Measurements from ENCODE around the gene TMEM44. TPM values are rescaled to one million over a fixed set of nuclear protein-coding genes. Genes with fewer than 3 reads are reported as not detected.

The TMEM44 gene
- total and polyA plus RNA-seq, 2 donors (not counting 1 experiment from before 2014, with no cell fraction given): 11.0 to 14.9 TPM

GRCh38 chr3:194609601-194610000, 23.6 kb downstream of the TMEM44 start:
- Histone ChIP-seq H3K9ac (ENCODE audit: insufficient read depth, low read length) (no peak overlapping the region), H2AFZ (ENCODE audit: low read length) (no peak overlapping the region), H3K4me1 (ENCODE audit: control insufficient read depth, extremely low read depth, insufficient read depth, low read length) (no peaks in the 10 kb centered on the region), H3K27ac (ENCODE audit: insufficient read depth, low read length) (no peak overlapping the region), H4K20me1 (ENCODE audit: control insufficient read depth, extremely low read depth, insufficient read depth, low read length) (no peaks in the 10 kb centered on the region), H3K4me2 (ENCODE audit: extremely low read depth, insufficient read depth, low read length) (no peak overlapping the region), H3K9me3 (ENCODE audit: control insufficient read depth, insufficient read depth, low read depth, low read length) (no peaks in the 10 kb centered on the region), H3K36me3 (ENCODE audit: control insufficient read depth, insufficient read depth, low read length) (peaks cover 1% of the 10 kb centered on the region), H3K79me2 (ENCODE audit: control insufficient read depth, insufficient read depth, low read length) (no peaks in the 10 kb centered on the region), H3K27me3 (ENCODE audit: control insufficient read depth, insufficient read depth, low read length) (no peaks in the 10 kb centered on the region), H3K4me3 (replicated peaks in 1 of 4; ENCODE audit: control extremely low read depth in 1 of 4, insufficient read depth in 1 of 4, low read depth in 3 of 4, low read length in 4 of 4) (no peak overlapping the region)
- DNase-seq (ENCODE audit: low read depth in 2 of 2): no peak
- TF ChIP-seq EZH2 (IDR thresholded peaks at IDR 0.05; ENCODE audit: low read length, missing control alignments) (no peak), CTCF (conservative IDR thresholded peaks at IDR 0.05 in 1 of 2, IDR thresholded peaks at IDR 0.05 in 1 of 2; ENCODE audit: low read depth in 1 of 2, low read length in 2 of 2) (no peak)

- no peak overlapping the region for H3K4me3 ChIP-seq (replicated peaks in 1 of 4; ENCODE audit: control extremely low read depth in 1 of 4, insufficient read depth in 1 of 4, low read depth in 3 of 4, low read length in 4 of 4)
- no peaks in the 10 kb centered on the region for H3K27me3 ChIP-seq (ENCODE audit: control insufficient read depth, insufficient read depth, low read length)
- H3K36me3 ChIP-seq (ENCODE audit: control insufficient read depth, insufficient read depth, low read length): peaks cover 6% of the 10 kb centered on the region
- DNase-seq (ENCODE audit: low read depth in 2 of 2): no peak
- no peak overlapping the region for H3K27ac ChIP-seq (ENCODE audit: insufficient read depth, low read length)
- H3K9me3 ChIP-seq (ENCODE audit: control insufficient read depth, insufficient read depth, low read depth, low read length): no peaks in the 10 kb centered on the region
- TF ChIP-seq CTCF (conservative IDR thresholded peaks at IDR 0.05 in 1 of 2, IDR thresholded peaks at IDR 0.05 in 1 of 2; ENCODE audit: low read depth in 1 of 2, low read length in 2 of 2) (no peak), EZH2 (IDR thresholded peaks at IDR 0.05; ENCODE audit: low read length, missing control alignments) (no peak)
- H3K9ac ChIP-seq (ENCODE audit: insufficient read depth, low read length): no peak overlapping the region
- no peaks in the 10 kb centered on the region for H4K20me1 ChIP-seq (ENCODE audit: control insufficient read depth, extremely low read depth, insufficient read depth, low read length)
- no peak overlapping the region for H3K4me2 ChIP-seq (ENCODE audit: extremely low read depth, insufficient read depth, low read length)
- no peaks in the 10 kb centered on the region for H3K79me2 ChIP-seq (ENCODE audit: control insufficient read depth, insufficient read depth, low read length)
- no peak overlapping the region for H2AFZ ChIP-seq (ENCODE audit: low read length)
- H3K4me1 ChIP-seq (ENCODE audit: control insufficient read depth, extremely low read depth, insufficient read depth, low read length): no peaks in the 10 kb centered on the region
Measured at GRCh38 chr3:194608981-194609380, 24.2 kb downstream of the TMEM44 start.

- Histone ChIP-seq H3K79me2 (ENCODE audit: control insufficient read depth, insufficient read depth, low read length) (no peaks in the 10 kb centered on the region), H3K9ac (ENCODE audit: insufficient read depth, low read length) (no peak overlapping the region), H4K20me1 (ENCODE audit: control insufficient read depth, extremely low read depth, insufficient read depth, low read length) (no peaks in the 10 kb centered on the region), H3K27me3 (ENCODE audit: control insufficient read depth, insufficient read depth, low read length) (no peaks in the 10 kb centered on the region), H3K36me3 (ENCODE audit: control insufficient read depth, insufficient read depth, low read length) (peaks cover 7% of the 10 kb centered on the region), H3K27ac (ENCODE audit: insufficient read depth, low read length) (no peak overlapping the region), H3K4me2 (ENCODE audit: extremely low read depth, insufficient read depth, low read length) (no peak overlapping the region), H3K4me3 (replicated peaks in 1 of 4; ENCODE audit: control extremely low read depth in 1 of 4, insufficient read depth in 1 of 4, low read depth in 3 of 4, low read length in 4 of 4) (no peak overlapping the region), H2AFZ (ENCODE audit: low read length) (no peak overlapping the region), H3K9me3 (ENCODE audit: control insufficient read depth, insufficient read depth, low read depth, low read length) (no peaks in the 10 kb centered on the region), H3K4me1 (ENCODE audit: control insufficient read depth, extremely low read depth, insufficient read depth, low read length) (no peaks in the 10 kb centered on the region)
- TF ChIP-seq EZH2 (IDR thresholded peaks at IDR 0.05; ENCODE audit: low read length, missing control alignments) (no peak), CTCF (conservative IDR thresholded peaks at IDR 0.05 in 1 of 2, IDR thresholded peaks at IDR 0.05 in 1 of 2; ENCODE audit: low read depth in 1 of 2, low read length in 2 of 2) (no peak)
- DNase-seq (ENCODE audit: low read depth in 2 of 2): no peak
Measured at GRCh38 chr3:194607592-194608389, 25.4 kb downstream of the TMEM44 start.

Data from fibroblast of lung (primary cell).